GM23338 (cell line): ENCODE data around the gene LARP1B. TPM values are rescaled to one million over a fixed set of nuclear protein-coding genes. Genes with fewer than 3 reads are reported as not detected.

Experiments used
- ATAC-seq: fragments of 200-7000 bp; cut with Tn5 transposase; 3 replicates; pipeline ENCODE4 v1.9.1; 2020
- DNase-seq: peaks from one replicate; pipeline ENCODE4 v3.0.0-alpha.2; 2015; ENCODE audit warnings: low spot score
- H2AFZ ChIP-seq: fragments of 200-600 bp; sonication (generic); 2 replicates; pipeline ENCODE4 v1.8.0; 2016; ENCODE audit warnings: antibody characterized with exemption, mild to moderate bottlenecking, moderate library complexity
- H3F3A ChIP-seq: fragments of 200-600 bp; sonication (generic); replicated peaks from 2 replicates; pipeline ENCODE4 v1.8.0; 2017; ENCODE audit warnings: antibody characterized with exemption, mixed run types, low read depth
- H3K27ac ChIP-seq: fragments of 200-600 bp; sonication (generic); 2 replicates; pipeline ENCODE4 v1.6.1; 2016; ENCODE audit warnings: low read depth
- H3K27me3 ChIP-seq: fragments of 200-600 bp; sonication (generic); 2 replicates; pipeline ENCODE4 v1.8.0; 2016; ENCODE audit warnings: mild to moderate bottlenecking, mixed run types, moderate library complexity; ENCODE audit not compliant: insufficient read depth
- H3K36me3 ChIP-seq: fragments of 200-600 bp; sonication (generic); 2 replicates; pipeline ENCODE4 v1.8.0; 2016; ENCODE audit warnings: mild to moderate bottlenecking; ENCODE audit not compliant: insufficient read depth
- H3K4me1 ChIP-seq: fragments of 200-600 bp; sonication (generic); 2 replicates; pipeline ENCODE4 v1.8.0; 2016; ENCODE audit warnings: mild to moderate bottlenecking, moderate library complexity; ENCODE audit not compliant: insufficient read depth
- H3K4me2 ChIP-seq: fragments of 200-600 bp; sonication (generic); 2 replicates; pipeline ENCODE4 v1.7.1; 2017; ENCODE audit warnings: mixed run types
- H3K4me3 ChIP-seq: fragments of 200-600 bp; sonication (generic); 2 replicates; pipeline ENCODE4 v1.6.1; 2016; ENCODE audit warnings: mixed run types
- H3K79me2 ChIP-seq: fragments of 200-600 bp; sonication (generic); replicated peaks from 2 replicates; pipeline ENCODE4 v1.8.0; 2017; ENCODE audit warnings: mild to moderate bottlenecking; ENCODE audit not compliant: insufficient read depth
- H3K9me2 ChIP-seq: fragments of 200-600 bp; sonication (generic); 2 replicates; pipeline ENCODE4 v1.8.0; 2017; ENCODE audit not compliant: insufficient read depth
- H4K20me1 ChIP-seq: fragments of 200-600 bp; sonication (generic); replicated peaks from 2 replicates; pipeline ENCODE4 v1.8.0; 2017; ENCODE audit warnings: mild to moderate bottlenecking; ENCODE audit not compliant: insufficient read depth
- H3K27ac Mint-ChIP-seq: 2 replicates; pipeline ENCODE4 v1.8.0; 2020; ENCODE audit warnings: inconsistent platforms, mild to moderate bottlenecking, moderate library complexity, mixed read lengths
- H3K27me3 Mint-ChIP-seq: 3 replicates; pipeline ENCODE4 v1.8.0; 2022; ENCODE audit warnings: low read depth, mild to moderate bottlenecking, moderate library complexity, mixed read lengths, inconsistent platforms; ENCODE audit not compliant: insufficient read depth, poor library complexity
- H3K36me3 Mint-ChIP-seq: 3 replicates; pipeline ENCODE4 v1.8.0; 2021; ENCODE audit warnings: low read depth, mild to moderate bottlenecking, inconsistent platforms, moderate library complexity, mixed read lengths
- H3K4me1 Mint-ChIP-seq: 3 replicates; pipeline ENCODE4 v1.8.0; 2020; ENCODE audit warnings: mild to moderate bottlenecking, inconsistent platforms, mixed read lengths
- H3K4me3 Mint-ChIP-seq: 3 replicates; pipeline ENCODE4 v1.8.0; 2021; ENCODE audit warnings: moderate library complexity, mild to moderate bottlenecking, inconsistent platforms, mixed read lengths
- H3K9me3 Mint-ChIP-seq: 3 replicates; pipeline ENCODE4 v1.8.0; 2020; ENCODE audit warnings: moderate library complexity, mild to moderate bottlenecking, inconsistent platforms, mixed read lengths
- CREB1 ChIP-seq: fragments of 250-450 bp; sonication (Bioruptor Pico); IDR thresholded peaks from 2 replicates; pipeline ENCODE4 v1.5.0; 2020; ENCODE audit warnings: low read depth, mild to moderate bottlenecking, moderate library complexity
- ETS1 ChIP-seq: IDR thresholded peaks from 2 replicates; pipeline ENCODE4 v1.6.1; 2016; ENCODE audit warnings: antibody characterized with exemption
- EZH2phosphoT487 ChIP-seq: fragments of 200-600 bp; sonication (generic); IDR thresholded peaks from one replicate; pipeline ENCODE4 v1.8.1; 2018; ENCODE audit warnings: antibody characterized with exemption; ENCODE audit not compliant: unreplicated experiment
- JUNB ChIP-seq: IDR thresholded peaks from one replicate; pipeline ENCODE4 v1.6.1; 2016; ENCODE audit warnings: antibody characterized with exemption; ENCODE audit not compliant: unreplicated experiment
- NANOG ChIP-seq: IDR thresholded peaks from 2 replicates; pipeline ENCODE4 v1.6.1; 2016; ENCODE audit warnings: antibody characterized with exemption, borderline replicate concordance
- POLR2AphosphoS5 ChIP-seq: IDR thresholded peaks from 2 replicates; pipeline ENCODE4 v1.6.1; 2016; ENCODE audit warnings: antibody characterized with exemption, low read depth
- REST ChIP-seq: IDR thresholded peaks from one replicate; pipeline ENCODE4 v1.6.1; 2018; ENCODE audit warnings: antibody characterized with exemption; ENCODE audit not compliant: unreplicated experiment
- ZNF331 ChIP-seq: fragments of 250-450 bp; sonication (Bioruptor Pico); IDR thresholded peaks from 2 replicates; pipeline ENCODE4 v1.5.0; 2020; ENCODE audit warnings: low read depth, mild to moderate bottlenecking, moderate library complexity
- polyA plus RNA-seq: library from polyadenylated mRNA; unstranded; fragments of >200 nt; fragmentation: Nextera tagmentation; extraction: Ambion mirVana; gene quantifications from 2 replicates; pipeline ENCODE4 v1.2.1, GENCODE V29; 2016
- total RNA-seq: library from RNA; depleted of rRNA; stranded (reverse); fragments of >200 nt; shearing (Covaris generic); gene quantifications from 2 replicates; pipeline ENCODE4 v1.2.3, GENCODE V29; 2014

LARP1B gene
- total and polyA plus RNA-seq, 2 experiments from 2014 or later, result 42.5 to 45.4 TPM

- Histone ChIP-seq H2AFZ (0 out of 2 replicates have a peak overlapping the region, but pooled peaks have one; percentile 32), H3K4me1 (no peaks in the 10 kb centered on the region), H3K4me2 (no peak overlapping the region), H3K36me3 (no peaks in the 10 kb centered on the region), H3K27ac (no peak overlapping the region), H3K4me3 (no peak overlapping the region), H3K79me2 (no peaks in the 10 kb centered on the region), H3K27me3 (no peaks in the 10 kb centered on the region), H3K9me2 (peaks cover 13% of the 10 kb centered on the region; the same call in 1 of the 2 replicates), H4K20me1 (no peaks in the 10 kb centered on the region), H3F3A (no peaks in the 10 kb centered on the region)
- Mint-ChIP-seq H3K27ac (no peak overlapping the region), H3K27me3 (peaks cover 2% of the 10 kb centered on the region), H3K4me3 (no peak overlapping the region), H3K36me3 (peaks cover 14% of the 10 kb centered on the region), H3K9me3 (peaks cover 24% of the 10 kb centered on the region), H3K4me1 (no peaks in the 10 kb centered on the region; the same call in 2 of the 3 replicates)
- ATAC-seq (no peak), DNase-seq (no peak)
- no peak for TF ChIP-seq ETS1
- no peak for TF ChIP-seq REST
- TF ChIP-seq EZH2phosphoT487, result no peak
- no peak for TF ChIP-seq NANOG
Measured at GRCh38 chr4:128241425-128241913, 180.4 kb downstream of the LARP1B start.

GRCh38 chr4:128241981-128242380, 180.9 kb downstream of the LARP1B start:
- no peak overlapping the region for H3K4me3 ChIP-seq
- no peaks in the 10 kb centered on the region for H3K36me3 ChIP-seq
- H3K4me3 Mint-ChIP-seq, result no peak overlapping the region
- peaks cover 2% of the 10 kb centered on the region for H3K27me3 Mint-ChIP-seq
- ATAC-seq (no peak), DNase-seq (no peak)
- no peak overlapping the region for H3K27ac Mint-ChIP-seq
- H3K27me3 ChIP-seq, result no peaks in the 10 kb centered on the region
- no peak overlapping the region for H3K4me2 ChIP-seq
- peaks cover 13% of the 10 kb centered on the region; the same call in 1 of the 2 replicates for H3K9me2 ChIP-seq
- H3K4me1 Mint-ChIP-seq, result no peaks in the 10 kb centered on the region; the same call in 2 of the 3 replicates
- no peaks in the 10 kb centered on the region for H4K20me1 ChIP-seq
- no peaks in the 10 kb centered on the region for H3K4me1 ChIP-seq
- peaks cover 29% of the 10 kb centered on the region for H3K9me3 Mint-ChIP-seq
- no peaks in the 10 kb centered on the region for H3F3A ChIP-seq
- H3K36me3 Mint-ChIP-seq, result peaks cover 18% of the 10 kb centered on the region
- no peak overlapping the region for H2AFZ ChIP-seq
- H3K79me2 ChIP-seq, result no peaks in the 10 kb centered on the region
- TF ChIP-seq REST (no peak), JUNB (no peak), POLR2AphosphoS5 (no peak), CREB1 (CRISPR knock-in tag) (no peak), ZNF331 (no peak)
- no peak overlapping the region for H3K27ac ChIP-seq
